IMR-90 (cell line): ENCODE measurements around the gene PRSS12. TPM values are rescaled to one million over a fixed set of nuclear protein-coding genes. Genes with fewer than 3 reads are reported as not detected.

Source experiments
- ATAC-seq: fragments of 200-7000 bp; cut with Tn5 transposase; 2 replicates; pipeline ENCODE4 v1.9.1; 2020; ENCODE audit warnings: low read depth, mild to moderate bottlenecking, moderate library complexity
- BruUV-seq: library from RNA; stranded (reverse); fragments of 400-500 nt; replicated peaks from 2 replicates; lab custom pipeline; 2021; lab: Mats Ljungman, UMichigan
- CTCF ChIA-PET: fragments of 300-600 bp; formaldehyde crosslinking; extraction: SDS; loops from one replicate; lab custom pipeline; 2021; ENCODE audit warnings: antibody characterized with exemption; lab: Yijun Ruan, JAX
- POLR2A ChIA-PET: fragments of 300-600 bp; sonication (Branson Sonifier 250); formaldehyde crosslinking; loops from one replicate; lab custom pipeline; 2022; ENCODE audit warnings: antibody characterized with exemption; ENCODE audit not compliant: unreplicated experiment; lab: Charles Lee
- DNase-seq: peaks from one replicate; pipeline ENCODE4 v3.0.0; 2013
- H2AFZ ChIP-seq: replicated peaks from 2 replicates; pipeline ENCODE3; 2013; ENCODE audit warnings: low read length, mild to moderate bottlenecking; ENCODE audit not compliant: poor library complexity
- H2AK5ac ChIP-seq: 2 replicates; pipeline ENCODE4 v1.6.1; 2013; ENCODE audit warnings: low read depth, low read length, inconsistent platforms
- H2AK9ac ChIP-seq: replicated peaks from 2 replicates; pipeline ENCODE3; 2013; ENCODE audit warnings: mild to moderate bottlenecking, low read depth, low read length, moderate library complexity; ENCODE audit not compliant: poor library complexity
- H2BK120ac ChIP-seq: 2 replicates; pipeline ENCODE4 v1.6.1; 2013; ENCODE audit warnings: low read depth, low read length, inconsistent platforms
- H2BK15ac ChIP-seq: 3 replicates; pipeline ENCODE4 v1.6.1; 2013; ENCODE audit warnings: low read depth, low read length, inconsistent platforms
- H2BK20ac ChIP-seq: 2 replicates; pipeline ENCODE4 v1.6.1; 2013; ENCODE audit warnings: low read depth, mild to moderate bottlenecking, inconsistent platforms, low read length, moderate library complexity
- H2BK5ac ChIP-seq: 2 replicates; pipeline ENCODE4 v1.6.1; 2013; ENCODE audit warnings: mild to moderate bottlenecking, low read depth, low read length, inconsistent platforms; ENCODE audit not compliant: poor library complexity, severe bottlenecking
- H3K14ac ChIP-seq: replicated peaks from 2 replicates; pipeline ENCODE4 v1.6.1; 2013; ENCODE audit warnings: low read depth, low read length, inconsistent platforms
- H3K18ac ChIP-seq: 2 replicates; pipeline ENCODE4 v1.6.1; 2013; ENCODE audit warnings: low read depth, low read length, control low read depth
- H3K23ac ChIP-seq: 2 replicates; pipeline ENCODE4 v1.6.1; 2013; ENCODE audit warnings: low read depth, low read length, inconsistent platforms
- H3K27ac ChIP-seq: 2 replicates; pipeline ENCODE4 v1.5.1; 2013; ENCODE audit warnings: mild to moderate bottlenecking, control low read depth, low read length; ENCODE audit not compliant: insufficient read depth
- H3K27me3 ChIP-seq: 2 replicates; pipeline ENCODE4 v1.6.1; 2013; ENCODE audit warnings: low read length; ENCODE audit not compliant: control insufficient read depth, insufficient read depth
- H3K36me3 ChIP-seq: 2 replicates; pipeline ENCODE4 v1.6.1; 2013; ENCODE audit warnings: low read length, mixed read lengths; ENCODE audit not compliant: control insufficient read depth, insufficient read depth
- H3K4ac ChIP-seq: 2 replicates; pipeline ENCODE4 v1.6.1; 2013; ENCODE audit warnings: low read depth, low read length, inconsistent platforms
- H3K4me1 ChIP-seq: 2 replicates; pipeline ENCODE4 v1.6.1; 2013; ENCODE audit warnings: low read length, mixed read lengths; ENCODE audit not compliant: control insufficient read depth, insufficient read depth
- H3K4me2 ChIP-seq: 2 replicates; pipeline ENCODE4 v1.6.1; 2013; ENCODE audit warnings: low read depth, mild to moderate bottlenecking, control low read depth, low read length, moderate library complexity
- H3K4me3 ChIP-seq: 2 replicates; pipeline ENCODE4 v1.5.1; 2013; ENCODE audit warnings: low read depth, mild to moderate bottlenecking, control low read depth, low read length, moderate library complexity; ENCODE audit not compliant: insufficient read depth
- H3K56ac ChIP-seq: 2 replicates; pipeline ENCODE4 v1.6.1; 2013; ENCODE audit warnings: low read length, inconsistent platforms; ENCODE audit not compliant: insufficient read depth; ENCODE audit errors: extremely low read depth
- H3K79me1 ChIP-seq, 2 experiments: 2 replicates each; pipeline ENCODE4 v1.6.1; 2013; ENCODE audit warnings: low read length in 2 of 2, inconsistent platforms in 1 of 2, low read depth in 1 of 2
- H3K9ac ChIP-seq: 2 replicates; pipeline ENCODE4 v1.6.1; 2013; ENCODE audit warnings: low read depth, low read length, control low read depth
- H3K9me1 ChIP-seq: 2 replicates; pipeline ENCODE4 v1.6.1; 2013; ENCODE audit warnings: low read length, inconsistent platforms; ENCODE audit not compliant: insufficient read depth
- H3K9me3 ChIP-seq: 2 replicates; pipeline ENCODE4 v1.6.1; 2013; ENCODE audit warnings: low read length; ENCODE audit not compliant: control insufficient read depth, insufficient read depth
- H4K20me1 ChIP-seq: 2 replicates; pipeline ENCODE4 v1.6.1; 2013; ENCODE audit warnings: low read length, inconsistent platforms; ENCODE audit not compliant: insufficient read depth
- H4K5ac ChIP-seq: 2 replicates; pipeline ENCODE4 v1.6.1; 2013; ENCODE audit warnings: mild to moderate bottlenecking, low read depth, low read length, control low read depth
- H4K8ac ChIP-seq, 2 experiments: 2 replicates each; pipeline ENCODE4 v1.6.1; 2013; ENCODE audit warnings: low read depth in 2 of 2, low read length in 2 of 2, control low read depth in 1 of 2, inconsistent platforms in 1 of 2
- H4K91ac ChIP-seq: 2 replicates; pipeline ENCODE4 v1.6.1; 2013; ENCODE audit warnings: low read depth, low read length, inconsistent platforms; ENCODE audit not compliant: insufficient read depth
- BHLHE40 ChIP-seq: fragments of 150-350 bp; IDR thresholded peaks from 2 replicates; pipeline ENCODE4 v1.6.1; 2016; ENCODE audit warnings: mild to moderate bottlenecking, low read depth, low read length
- CEBPB ChIP-seq: IDR thresholded peaks from 2 replicates; pipeline ENCODE4 v1.6.1; 2012; ENCODE audit warnings: low read depth, low read length, improper control_type of control experiment
- CHD1 ChIP-seq: IDR thresholded peaks from 2 replicates; pipeline ENCODE4 v1.6.1; 2012; ENCODE audit warnings: low read depth, low read length, improper control_type of control experiment
- ELK1 ChIP-seq: fragments of 150-350 bp; IDR thresholded peaks from 2 replicates; pipeline ENCODE4 v1.6.1; 2016; ENCODE audit warnings: low read depth, mild to moderate bottlenecking, low read length, moderate library complexity, borderline replicate concordance
- FOS ChIP-seq: fragments of 150-350 bp; IDR thresholded peaks from 2 replicates; pipeline ENCODE4 v1.6.1; 2016; ENCODE audit warnings: low read depth, low read length
- MAFK ChIP-seq: IDR thresholded peaks from 2 replicates; pipeline ENCODE4 v1.6.1; 2012; ENCODE audit warnings: low read depth, low read length, improper control_type of control experiment
- MAZ ChIP-seq: IDR thresholded peaks from 2 replicates; pipeline ENCODE4 v1.6.1; 2012; ENCODE audit warnings: low read depth, mild to moderate bottlenecking, low read length, improper control_type of control experiment, moderate library complexity, borderline replicate concordance
- MXI1 ChIP-seq: IDR thresholded peaks from 2 replicates; pipeline ENCODE4 v1.6.1; 2012; ENCODE audit warnings: low read depth, mild to moderate bottlenecking, low read length, moderate library complexity, borderline replicate concordance
- NFE2L2 ChIP-seq: fragments of 150-350 bp; IDR thresholded peaks from 2 replicates; pipeline ENCODE4 v1.6.1; 2016; ENCODE audit warnings: low read depth, mild to moderate bottlenecking, low read length
- POLR2A ChIP-seq: IDR thresholded peaks from 2 replicates; pipeline ENCODE4 v1.6.1; 2012; ENCODE audit warnings: mild to moderate bottlenecking, low read depth, low read length
- RAD21 ChIP-seq: IDR thresholded peaks from 2 replicates; pipeline ENCODE4 v1.6.1; 2012; ENCODE audit warnings: low read length, improper control_type of control experiment
- RFX5 ChIP-seq: IDR thresholded peaks from 2 replicates; pipeline ENCODE4 v1.8.0; 2012; ENCODE audit warnings: low read depth, mild to moderate bottlenecking, low read length, moderate library complexity
- SMC3 ChIP-seq: fragments of 150-350 bp; IDR thresholded peaks from 2 replicates; pipeline ENCODE4 v1.6.1; 2016; ENCODE audit warnings: low read depth, mild to moderate bottlenecking, antibody characterized with exemption, low read length, moderate library complexity
- USF2 ChIP-seq: fragments of 150-350 bp; IDR thresholded peaks from 2 replicates; pipeline ENCODE4 v1.6.1; 2017; ENCODE audit warnings: mild to moderate bottlenecking, antibody characterized with exemption, low read length, low read depth
- WGBS, 2 experiments: methylation state at CpG; one replicate each; pipeline versions ENCODE4 v1.1.5 to v1.1.7; 2013; ENCODE audit warnings: missing lambda C conversion rate in 2 of 2; ENCODE audit not compliant: insufficient read length in 1 of 2; ENCODE audit errors: extremely low coverage in 2 of 2; 5-methylcytosine and 5-hydroxymethylcytosine counted together
- dilution Hi-C: fragments of 300-500 bp; cut with HindIII; formaldehyde crosslinking; loops from one replicate; pipeline ENCODE4 v1.14.3; 2018; ENCODE audit warnings: low sequenced_read_pairs; ENCODE audit not compliant: unreplicated experiment
- in situ Hi-C: fragments of 300-500 bp; cut with MboI; formaldehyde crosslinking; loops from 3 replicates; pipeline ENCODE4 v1.14.3; 2019; ENCODE audit warnings: low sequenced_read_pairs, inconsistent platforms, mixed read lengths
- intact Hi-C: fragments of 100-400 bp; cut with micrococcal nuclease; formaldehyde crosslinking; loops from 2 replicates; pipeline ENCODE4 v1.10.0; 2022
- polyA plus RNA-seq, 3 experiments: library from polyadenylated mRNA; depleted of rRNA; stranded (reverse); fragments of >200 nt; gene quantifications; 2 replicates each; pipeline ENCODE4 v1.2.3, GENCODE V29; 2012; ENCODE audit warnings: low replicate concordance in 1 of 3
- total RNA-seq: library from RNA; depleted of rRNA; stranded (reverse); fragments of >200 nt; gene quantifications from 2 replicates; pipeline ENCODE4 v1.2.3, GENCODE V29; 2012

PRSS12 gene
- total and polyA plus RNA-seq, 2 of the 4 experiments (the other 2 are of a cell fraction) = 51.1 to 71.5 TPM

- no peak for TF ChIP-seq MAZ
- no peak for TF ChIP-seq BHLHE40
Measured at GRCh38 chr4:118398226-118399090, 45.7 kb upstream of the PRSS12 start (continued).

GRCh38 chr4:118397623-118397979, 44.8 kb upstream of the PRSS12 start:
- dilution Hi-C loops = no loop called here
- H2AFZ ChIP-seq = peak overlapping the region; percentile 27
- TF ChIP-seq NFE2L2 (no peak), CHD1 (no peak), ELK1 (no peak), BHLHE40 (no peak), MAFK (no peak), POLR2A (no peak), MAZ (no peak), CEBPB (no peak), MXI1 (no peak), RFX5 (no peak), FOS (no peak), USF2 (no peak), RAD21 (no peak), SMC3 (no peak)

More at GRCh38 chr4:118397623-118397979, 44.8 kb upstream of the PRSS12 start:
- Histone ChIP-seq H3K23ac (peak overlapping the region; percentile 88), H3K4me3 (no peak overlapping the region), H3K4ac (peak overlapping the region; percentile 94), H3K27ac (peak overlapping the region; percentile 100), H4K5ac (peak overlapping the region; percentile 100), H2AK5ac (peak overlapping the region; percentile 89; the same call in 1 of the 2 replicates), H2BK20ac (peak overlapping the region; percentile 99), H2BK15ac (peak overlapping the region; percentile 51; the same call in 2 of the 3 replicates), H3K18ac (peak overlapping the region; percentile 100), H3K4me2 (no peak overlapping the region), H3K36me3 (no peaks in the 10 kb centered on the region), H3K9ac (peak overlapping the region; percentile 87), H3K4me1 (peaks cover 18% of the 10 kb centered on the region), H3K79me1 (no peaks in the 10 kb centered on the region), H3K9me1 (no peaks in the 10 kb centered on the region), H2AK9ac (peak overlapping the region; percentile 91), H4K91ac (peak overlapping the region; percentile 97), H3K27me3 (no peaks in the 10 kb centered on the region), H4K20me1 (no peaks in the 10 kb centered on the region), H2BK5ac (peak overlapping the region; percentile 98), H2BK120ac (peak overlapping the region; percentile 99), H3K9me3 (no peaks in the 10 kb centered on the region), H4K8ac (peak overlapping the region; percentile 92 to 93; a peak in 3 of 4 replicates), H3K56ac (peak overlapping the region; percentile 70; the same call in 1 of the 2 replicates), H3K14ac (peak overlapping the region; percentile 94)
- ChIA-PET CTCF (interaction anchor here (1.2 kb wide), 1 partner anchor 47 kb away, joined by 3 read pairs; no protein-coding TSS in a partner anchor), POLR2A (no interaction called here)
- peak; percentile 13 for DNase-seq
- BruUV-seq = no TSS peak
- intact Hi-C loops (no loop called here), in situ Hi-C loops (no loop called here)
- 0 out of 2 replicates have a peak, but pooled peaks have one; percentile 4 for ATAC-seq
- WGBS, 2 experiments = no CpG with 5 or more reads among the region's 1 CpG
